GM18519 (cell line): ENCODE results near the gene INPP5A.

Experiments used
- ATAC-seq: cut with Tn5 transposase; IDR thresholded peaks from one replicate; pipeline ENCODE4 v1.9.1; 2021; ENCODE audit warnings: mild to moderate bottlenecking, moderate library complexity; ENCODE audit not compliant: unreplicated experiment, low FRiP score

The INPP5A gene

GRCh38 chr10:132576671-132577349 is 39.2 kb downstream of the INPP5A start:
- no peak for ATAC-seq

- no peak for ATAC-seq
These were observed 39.9 kb downstream of the INPP5A start for GRCh38 chr10:132577350-132578003.

GRCh38 chr10:132578287-132578951 is 40.8 kb downstream of the INPP5A start:
- no peak for ATAC-seq

- ATAC-seq = no peak
These were observed 41.7 kb downstream of the INPP5A start for GRCh38 chr10:132579027-132579859.

- no peak for ATAC-seq
These were observed 42.6 kb downstream of the INPP5A start for GRCh38 chr10:132580143-132580542.

GRCh38 chr10:132580617-132581016 is 43.0 kb downstream of the INPP5A start:
- ATAC-seq = no peak

GRCh38 chr10:132582137-132582536 is 44.5 kb downstream of the INPP5A start:
- no peak for ATAC-seq

GRCh38 chr10:132582771-132583170 is 45.2 kb downstream of the INPP5A start:
- no peak for ATAC-seq

GRCh38 chr10:132583456-132583855 is 45.9 kb downstream of the INPP5A start:
- no peak for ATAC-seq

GRCh38 chr10:132584081-132584480 is 46.5 kb downstream of the INPP5A start:
- ATAC-seq = no peak

- no peak for ATAC-seq
These were observed 48.4 kb downstream of the INPP5A start for GRCh38 chr10:132585732-132586722.

- ATAC-seq = no peak
These were observed 49.2 kb downstream of the INPP5A start for GRCh38 chr10:132586739-132587138.

GRCh38 chr10:132587175-132587574 is 49.6 kb downstream of the INPP5A start:
- no peak for ATAC-seq

- ATAC-seq = no peak
These were observed 50.9 kb downstream of the INPP5A start for GRCh38 chr10:132588301-132589013.

GRCh38 chr10:132589015-132589414 is 51.4 kb downstream of the INPP5A start:
- no peak for ATAC-seq

GRCh38 chr10:132589681-132590080 is 52.1 kb downstream of the INPP5A start:
- no peak for ATAC-seq

- ATAC-seq = no peak
These were observed 52.6 kb downstream of the INPP5A start for GRCh38 chr10:132590094-132590751.

GRCh38 chr10:132590752-132591121 is 53.1 kb downstream of the INPP5A start:
- no peak for ATAC-seq
